Peyer's patch (tissue), 4 donors: ENCODE data around the gene TAF1D.

Experiments
- POLR2A ChIP-seq, 2 donors: fragments of 450-650 bp; IDR thresholded peaks; one replicate each; pipeline ENCODE4 v1.5.1; 2017; ENCODE audit warnings: antibody characterized with exemption in 2 of 2, mild to moderate bottlenecking in 2 of 2, moderate library complexity in 2 of 2
- TF ChIP-seq, protein P1 (sequence below), 6 experiments: fragments of 450-650 bp in 4 of 6; fragments of 200-600 bp in 2 of 6; sonication (generic) in 1 of 6; IDR thresholded peaks; one replicate each; pipeline ENCODE4 v1.5.1; 2017 to 2019; ENCODE audit warnings: antibody characterized with exemption in 6 of 6, mild to moderate bottlenecking in 3 of 6, moderate library complexity in 1 of 6

DNA sequence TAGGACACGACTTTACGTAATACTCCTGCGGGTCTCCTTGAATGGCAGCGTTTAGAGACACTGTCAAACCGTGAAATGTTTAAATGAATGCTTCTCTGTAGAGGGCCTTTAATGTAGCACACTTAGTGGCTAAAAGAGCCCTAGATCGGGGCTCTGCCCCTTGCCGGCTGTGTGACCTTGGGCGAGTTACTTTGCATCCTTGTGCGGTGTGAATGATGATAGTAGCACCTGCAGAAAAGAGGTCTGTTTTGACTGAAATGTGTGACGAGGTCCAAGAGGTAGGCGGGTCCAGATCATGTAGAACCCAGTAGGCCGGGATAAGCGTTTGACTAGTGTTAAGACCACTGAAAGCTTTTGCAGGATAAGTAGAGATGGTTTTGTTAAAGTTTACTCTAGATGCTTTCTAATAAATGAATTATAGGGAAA, 43.7 kb upstream of the TAF1D start:
- TF ChIP-seq, protein P1, sequence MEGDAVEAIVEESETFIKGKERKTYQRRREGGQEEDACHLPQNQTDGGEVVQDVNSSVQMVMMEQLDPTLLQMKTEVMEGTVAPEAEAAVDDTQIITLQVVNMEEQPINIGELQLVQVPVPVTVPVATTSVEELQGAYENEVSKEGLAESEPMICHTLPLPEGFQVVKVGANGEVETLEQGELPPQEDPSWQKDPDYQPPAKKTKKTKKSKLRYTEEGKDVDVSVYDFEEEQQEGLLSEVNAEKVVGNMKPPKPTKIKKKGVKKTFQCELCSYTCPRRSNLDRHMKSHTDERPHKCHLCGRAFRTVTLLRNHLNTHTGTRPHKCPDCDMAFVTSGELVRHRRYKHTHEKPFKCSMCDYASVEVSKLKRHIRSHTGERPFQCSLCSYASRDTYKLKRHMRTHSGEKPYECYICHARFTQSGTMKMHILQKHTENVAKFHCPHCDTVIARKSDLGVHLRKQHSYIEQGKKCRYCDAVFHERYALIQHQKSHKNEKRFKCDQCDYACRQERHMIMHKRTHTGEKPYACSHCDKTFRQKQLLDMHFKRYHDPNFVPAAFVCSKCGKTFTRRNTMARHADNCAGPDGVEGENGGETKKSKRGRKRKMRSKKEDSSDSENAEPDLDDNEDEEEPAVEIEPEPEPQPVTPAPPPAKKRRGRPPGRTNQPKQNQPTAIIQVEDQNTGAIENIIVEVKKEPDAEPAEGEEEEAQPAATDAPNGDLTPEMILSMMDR (IDR thresholded peaks at IDR 0.05): no peak
- no peak for TF ChIP-seq POLR2A (IDR thresholded peaks at IDR 0.05)
